Glutamatergic neuron (in vitro differentiated cells): ENCODE measurements around the gene PSMD11. TPM values are rescaled to one million over a fixed set of nuclear protein-coding genes. Genes with fewer than 3 reads are reported as not detected.

Source experiments
- DNase-seq: peaks from one replicate; pipeline ENCODE4 v3.0.0; 2022
- H3K27ac Mint-ChIP-seq: one replicate; pipeline ENCODE4 v1.8.0; 2020; ENCODE audit warnings: mild to moderate bottlenecking, mixed read lengths, inconsistent platforms; ENCODE audit not compliant: unreplicated experiment
- H3K27me3 Mint-ChIP-seq: one replicate; pipeline ENCODE4 v1.8.0; 2020; ENCODE audit warnings: mild to moderate bottlenecking, moderate library complexity, mixed read lengths, inconsistent platforms; ENCODE audit not compliant: unreplicated experiment
- H3K36me3 Mint-ChIP-seq: one replicate; pipeline ENCODE4 v1.8.0; 2020; ENCODE audit warnings: mild to moderate bottlenecking, mixed read lengths, inconsistent platforms; ENCODE audit not compliant: unreplicated experiment
- H3K4me1 Mint-ChIP-seq: one replicate; pipeline ENCODE4 v1.8.0; 2020; ENCODE audit warnings: mild to moderate bottlenecking, low read depth, mixed read lengths, inconsistent platforms; ENCODE audit not compliant: unreplicated experiment
- H3K4me3 Mint-ChIP-seq: one replicate; pipeline ENCODE4 v1.8.0; 2020; ENCODE audit warnings: mild to moderate bottlenecking, mixed read lengths, inconsistent platforms; ENCODE audit not compliant: unreplicated experiment
- H3K9me3 Mint-ChIP-seq: one replicate; pipeline ENCODE4 v1.8.0; 2020; ENCODE audit warnings: mild to moderate bottlenecking, moderate library complexity, mixed read lengths, inconsistent platforms; ENCODE audit not compliant: unreplicated experiment
- CTCF ChIP-seq: fragments of 200-600 bp; sonication (generic); IDR thresholded peaks from one replicate; pipeline ENCODE4 v1.5.0; 2021; ENCODE audit not compliant: partially characterized antibody, unreplicated experiment
- total RNA-seq: library from RNA; stranded (reverse); fragmentation: NEBNext Ultra II Directional; extraction: Animal tissue kit (Norgen Biotek cat#: 25700); gene quantifications from one replicate; pipeline ENCODE4 v1.2.1, GENCODE V29; 2021; ENCODE audit not compliant: unreplicated experiment

The PSMD11 gene
- total RNA-seq, 1 donor from 2014 or later = 94.1 TPM

DNA sequence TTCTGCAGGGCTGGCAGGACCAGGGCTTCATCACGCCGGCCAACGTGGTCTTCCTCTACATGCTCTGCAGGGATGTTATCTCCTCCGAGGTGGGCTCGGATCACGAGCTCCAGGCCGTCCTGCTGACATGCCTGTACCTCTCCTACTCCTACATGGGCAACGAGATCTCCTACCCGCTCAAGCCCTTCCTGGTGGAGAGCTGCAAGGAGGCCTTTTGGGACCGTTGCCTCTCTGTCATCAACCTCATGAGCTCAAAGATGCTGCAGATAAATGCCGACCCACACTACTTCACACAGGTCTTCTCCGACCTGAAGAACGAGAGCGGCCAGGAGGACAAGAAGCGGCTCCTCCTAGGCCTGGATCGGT is 43.9 kb downstream of the PSMD11 start:
- Mint-ChIP-seq H3K9me3 (peaks cover 28% of the 10 kb centered on the region), H3K27me3 (peaks cover 12% of the 10 kb centered on the region), H3K36me3 (peaks cover 11% of the 10 kb centered on the region), H3K4me1 (peaks cover 42% of the 10 kb centered on the region), H3K4me3 (peak overlapping the region; percentile 99), H3K27ac (peak overlapping the region; percentile 93)
- DNase-seq = no peak
- TF ChIP-seq CTCF = no peak

- peak overlapping the region; percentile 99 for H3K4me3 Mint-ChIP-seq
- peaks cover 28% of the 10 kb centered on the region for H3K9me3 Mint-ChIP-seq
- H3K36me3 Mint-ChIP-seq = peaks cover 11% of the 10 kb centered on the region
- H3K27me3 Mint-ChIP-seq = peaks cover 12% of the 10 kb centered on the region
- TF ChIP-seq CTCF = no peak
- DNase-seq = no peak
- H3K4me1 Mint-ChIP-seq = peaks cover 37% of the 10 kb centered on the region
- H3K27ac Mint-ChIP-seq = peak overlapping the region; percentile 93
Observed at GRCh38 chr17:32488604-32489180, 44.4 kb downstream of the PSMD11 start.

- no peak for TF ChIP-seq CTCF
- no peak for DNase-seq
- Mint-ChIP-seq H3K27ac (peak overlapping the region; percentile 90), H3K4me3 (peak overlapping the region; percentile 99), H3K4me1 (peaks cover 31% of the 10 kb centered on the region), H3K9me3 (peaks cover 28% of the 10 kb centered on the region), H3K27me3 (peaks cover 12% of the 10 kb centered on the region), H3K36me3 (peaks cover 11% of the 10 kb centered on the region)
Observed at GRCh38 chr17:32489320-32490100, 45.2 kb downstream of the PSMD11 start.

- H3K4me3 Mint-ChIP-seq = peak overlapping the region; percentile 99
- peaks cover 11% of the 10 kb centered on the region for H3K36me3 Mint-ChIP-seq
- H3K9me3 Mint-ChIP-seq = peaks cover 28% of the 10 kb centered on the region
- peak; percentile 37 for DNase-seq
- H3K27ac Mint-ChIP-seq = peak overlapping the region; percentile 90
- H3K27me3 Mint-ChIP-seq = peaks cover 12% of the 10 kb centered on the region
- peaks cover 31% of the 10 kb centered on the region for H3K4me1 Mint-ChIP-seq
- no peak for TF ChIP-seq CTCF
Observed at GRCh38 chr17:32490101-32490482, 45.8 kb downstream of the PSMD11 start.
